HG02759 (cell line): ENCODE data around the gene AIMP2.
"Not testable (repeated sequence)": the region's sequence is repeated elsewhere in the genome, so short reads cannot be mapped to it uniquely, and the experiment has no call there.

ENCODE experiments used
- ATAC-seq: cut with Tn5 transposase; IDR thresholded peaks from one replicate; pipeline ENCODE4 v1.9.1; 2021; ENCODE audit warnings: mild to moderate bottlenecking, moderate library complexity; ENCODE audit not compliant: unreplicated experiment

Gene AIMP2

GRCh38 chr7:6026011-6026819, 17.1 kb downstream of the AIMP2 start:
- ATAC-seq, result peak; percentile 92

GRCh38 chr7:6026820-6027311, 17.8 kb downstream of the AIMP2 start:
- peak; percentile 14 for ATAC-seq

- ATAC-seq, result no peak
Observed at GRCh38 chr7:6027806-6028365, 18.8 kb downstream of the AIMP2 start.

GRCh38 chr7:6028563-6028962, 19.5 kb downstream of the AIMP2 start:
- ATAC-seq, result no peak

GRCh38 chr7:6030988-6031387, 21.9 kb downstream of the AIMP2 start, which contains the start of gene ANKRD61:
TSS of gene ANKRD61 (plus strand) at chr7:6031376. CDS start at chr7:6031376, 0 bp downstream.
- no peak for ATAC-seq

GRCh38 chr7:6031567-6031966, 22.5 kb downstream of the AIMP2 start:
- ATAC-seq, result no peak

- no peak for ATAC-seq
Observed at GRCh38 chr7:6032167-6032566, 23.1 kb downstream of the AIMP2 start.

GRCh38 chr7:6032641-6033040, 23.6 kb downstream of the AIMP2 start:
- ATAC-seq, result no peak

- ATAC-seq, result no peak
Observed at GRCh38 chr7:6035165-6035564, 26.1 kb downstream of the AIMP2 start.

- ATAC-seq, result no peak
Observed at GRCh38 chr7:6035686-6036085, 26.6 kb downstream of the AIMP2 start.

- ATAC-seq, result no peak
Observed at GRCh38 chr7:6049780-6050179, 40.7 kb downstream of the AIMP2 start.

GRCh38 chr7:6051185-6051584, 42.1 kb downstream of the AIMP2 start:
- ATAC-seq, result not testable (repeated sequence)

- no peak for ATAC-seq
Observed at GRCh38 chr7:6056616-6057015, 47.5 kb downstream of the AIMP2 start.

- ATAC-seq, result no peak
Observed at GRCh38 chr7:6057316-6058129, 48.5 kb downstream of the AIMP2 start.

GRCh38 chr7:6059941-6060340, 50.9 kb downstream of the AIMP2 start:
- ATAC-seq, result not testable (repeated sequence)

- ATAC-seq, result no peak
Observed at GRCh38 chr7:6071406-6071805, 62.3 kb downstream of the AIMP2 start.
